ENCODE results near the gene TTLL9.
"Not testable (repeated sequence)": the region's sequence is repeated elsewhere in the genome, so short reads cannot be mapped to it uniquely, and the experiment has no call there.

The TTLL9 gene

GRCh38 chr20:31910071-31910803 lies 39.8 kb downstream of the TTLL9 start:
- no peak for DNase-seq (ENCODE audit: low read depth)
- H3K4me3 ChIP-seq (ENCODE audit: low read length) = no peak overlapping the region
- TF ChIP-seq CTCF (IDR thresholded peaks at IDR 0.05; ENCODE audit: insufficient read depth, low read depth, low read length, missing control alignments) = no peak

- H3K4me3 ChIP-seq (ENCODE audit: low read length) = no peak overlapping the region
- no peak for TF ChIP-seq CTCF (IDR thresholded peaks at IDR 0.05; ENCODE audit: insufficient read depth, low read depth, low read length, missing control alignments)
- no peak for DNase-seq (ENCODE audit: low read depth)
These were observed 43.2 kb downstream of the TTLL9 start for GRCh38 chr20:31913431-31914157.

- no peak for DNase-seq (ENCODE audit: low read depth)
- H3K4me3 ChIP-seq (ENCODE audit: low read length) = no peak overlapping the region
- TF ChIP-seq CTCF (IDR thresholded peaks at IDR 0.05; ENCODE audit: insufficient read depth, low read depth, low read length, missing control alignments) = no peak
These were observed 43.7 kb downstream of the TTLL9 start for GRCh38 chr20:31914170-31914569.

GRCh38 chr20:31915491-31916280 lies 45.3 kb downstream of the TTLL9 start:
- DNase-seq (ENCODE audit: low read depth) = no peak
- H3K4me3 ChIP-seq (ENCODE audit: low read length) = no peak overlapping the region

GRCh38 chr20:31916708-31917107 lies 46.3 kb downstream of the TTLL9 start:
- TF ChIP-seq CTCF (IDR thresholded peaks at IDR 0.05; ENCODE audit: insufficient read depth, low read depth, low read length, missing control alignments) = no peak
- DNase-seq (ENCODE audit: low read depth) = no peak
- H3K4me3 ChIP-seq (ENCODE audit: low read length) = no peak overlapping the region

More at GRCh38 chr20:31915491-31916280, 45.3 kb downstream of the TTLL9 start:
- TF ChIP-seq CTCF (IDR thresholded peaks at IDR 0.05; ENCODE audit: insufficient read depth, low read depth, low read length, missing control alignments) = no peak

GRCh38 chr20:31917962-31918412 lies 47.6 kb downstream of the TTLL9 start:
- not testable (repeated sequence) for H3K4me3 ChIP-seq (ENCODE audit: low read length); DNase-seq (ENCODE audit: low read depth)
